Measurements from ENCODE around the gene ELK4.

Gene ELK4

GRCh38 chr1:205578780-205579571 is 52.8 kb downstream of the ELK4 start:
- no peak for DNase-seq

- DNase-seq = no peak
Measured at GRCh38 chr1:205577874-205578658, 53.7 kb downstream of the ELK4 start.

- DNase-seq = no peak
Measured at GRCh38 chr1:205576805-205577761, 54.7 kb downstream of the ELK4 start.

GRCh38 chr1:205576011-205576410 is 55.8 kb downstream of the ELK4 start:
- no peak for DNase-seq

- no peak for DNase-seq
Measured at GRCh38 chr1:205575294-205575885, 56.4 kb downstream of the ELK4 start.

GRCh38 chr1:205572421-205572820 is 59.4 kb downstream of the ELK4 start:
- no peak for DNase-seq

GRCh38 chr1:205571747-205572146 is 60.1 kb downstream of the ELK4 start:
- DNase-seq = no peak

GRCh38 chr1:205570796-205571537 is 60.8 kb downstream of the ELK4 start:
- no peak for DNase-seq

- no peak for DNase-seq
Measured at GRCh38 chr1:205570173-205570501, 61.7 kb downstream of the ELK4 start.

GRCh38 chr1:205569411-205570172 is 62.2 kb downstream of the ELK4 start:
- no peak for DNase-seq

- no peak for DNase-seq
Measured at GRCh38 chr1:205568469-205569361, 63.1 kb downstream of the ELK4 start.

GRCh38 chr1:205568135-205568468 is 63.7 kb downstream of the ELK4 start:
- DNase-seq = no peak

GRCh38 chr1:205567716-205568115 is 64.1 kb downstream of the ELK4 start:
- no peak for DNase-seq

- no peak for DNase-seq
Measured at GRCh38 chr1:205565799-205566198, 66.0 kb downstream of the ELK4 start.

GRCh38 chr1:205563927-205564441 is 67.8 kb downstream of the ELK4 start:
- DNase-seq = no peak

GRCh38 chr1:205561501-205562203 is 70.2 kb downstream of the ELK4 start:
- DNase-seq = no peak

Data from NCI-H1930 (cell line).